ENCODE data around the gene SPEN.

The SPEN gene

GRCh38 chr1:15937706-15938168, 90.2 kb downstream of the SPEN start:
- DNase-seq (ENCODE audit: low spot score), result no peak

- no peak for DNase-seq (ENCODE audit: low spot score)
These were observed 91.2 kb downstream of the SPEN start for GRCh38 chr1:15938628-15939161.

GRCh38 chr1:15939181-15940109, 91.9 kb downstream of the SPEN start:
- no peak for DNase-seq (ENCODE audit: low spot score)

- DNase-seq (ENCODE audit: low spot score), result no peak
These were observed 92.9 kb downstream of the SPEN start for GRCh38 chr1:15940110-15941043.

- no peak for DNase-seq (ENCODE audit: low spot score)
These were observed 93.7 kb downstream of the SPEN start for GRCh38 chr1:15941044-15941840.

GRCh38 chr1:15941899-15942660, 94.6 kb downstream of the SPEN start:
- DNase-seq (ENCODE audit: low spot score), result no peak

- no peak for DNase-seq (ENCODE audit: low spot score)
These were observed 95.3 kb downstream of the SPEN start for GRCh38 chr1:15942661-15943327.

GRCh38 chr1:15943328-15943991, 96.0 kb downstream of the SPEN start:
- no peak for DNase-seq (ENCODE audit: low spot score)

GRCh38 chr1:15943992-15944307, 96.4 kb downstream of the SPEN start:
- DNase-seq (ENCODE audit: low spot score), result no peak

GRCh38 chr1:15944308-15945010, 97.0 kb downstream of the SPEN start:
- DNase-seq (ENCODE audit: low spot score), result no peak

GRCh38 chr1:15945011-15945831, 97.7 kb downstream of the SPEN start:
- no peak for DNase-seq (ENCODE audit: low spot score)

- no peak for DNase-seq (ENCODE audit: low spot score)
These were observed 98.4 kb downstream of the SPEN start for GRCh38 chr1:15945832-15946448.

- no peak for DNase-seq (ENCODE audit: low spot score)
These were observed 99.3 kb downstream of the SPEN start for GRCh38 chr1:15946571-15947381.

- no peak for DNase-seq (ENCODE audit: low spot score)
These were observed 100.0 kb downstream of the SPEN start for GRCh38 chr1:15947382-15948090.

GRCh38 chr1:15948091-15948591, 100.6 kb downstream of the SPEN start:
- DNase-seq (ENCODE audit: low spot score), result no peak
